ENCODE results near the gene HMGCL.
"Not testable (repeated sequence)": the region's sequence is repeated elsewhere in the genome, so short reads cannot be mapped to it uniquely, and the experiment has no call there.

Gene HMGCL

DNA sequence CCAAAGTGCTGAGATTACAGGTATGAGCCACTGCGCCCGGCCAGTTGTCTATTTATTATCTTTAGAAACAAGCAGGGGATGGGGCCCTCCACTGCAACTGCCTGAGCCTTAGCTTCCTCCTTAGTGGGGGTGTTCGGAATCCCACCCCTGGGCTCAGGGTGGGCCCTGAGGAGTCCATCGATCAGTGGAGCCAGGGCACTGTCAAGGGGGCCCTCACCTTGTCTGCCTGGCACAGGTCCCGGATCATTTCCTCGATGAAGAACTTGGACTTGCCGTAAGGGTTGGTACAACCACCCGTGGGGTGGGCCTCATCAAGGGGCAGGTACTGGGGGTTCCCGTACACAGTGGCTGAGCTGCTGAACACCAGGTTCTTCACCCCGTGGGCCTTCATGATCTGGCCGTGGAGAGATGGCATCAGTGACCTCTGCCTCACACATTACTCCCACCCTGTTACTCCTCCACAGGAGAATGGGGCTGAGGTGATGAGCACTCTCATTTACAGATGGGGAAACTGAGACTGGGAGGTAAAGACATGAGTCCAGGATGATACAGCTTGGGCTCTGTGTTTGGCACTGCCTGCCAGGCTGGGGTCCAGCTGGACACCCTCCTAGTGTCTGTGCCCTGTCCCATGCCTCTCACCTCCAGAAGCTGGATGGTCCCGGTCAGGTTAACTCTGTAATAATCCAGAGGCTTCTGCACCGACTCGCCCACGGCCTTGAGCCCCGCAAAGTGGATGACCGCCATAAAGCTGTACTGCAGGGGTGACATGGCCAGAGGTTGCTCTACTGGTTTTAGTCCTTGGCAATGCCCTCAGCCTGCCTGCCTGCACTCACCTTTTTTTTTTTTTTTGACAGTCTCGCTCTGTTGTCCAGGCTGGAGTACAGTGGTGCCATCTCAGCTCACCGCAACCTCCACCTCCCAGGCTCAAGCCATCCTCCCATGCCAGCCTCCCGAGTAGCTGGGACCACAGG, 27.5 kb downstream of the HMGCL start:
- no peak for DNase-seq

DNA sequence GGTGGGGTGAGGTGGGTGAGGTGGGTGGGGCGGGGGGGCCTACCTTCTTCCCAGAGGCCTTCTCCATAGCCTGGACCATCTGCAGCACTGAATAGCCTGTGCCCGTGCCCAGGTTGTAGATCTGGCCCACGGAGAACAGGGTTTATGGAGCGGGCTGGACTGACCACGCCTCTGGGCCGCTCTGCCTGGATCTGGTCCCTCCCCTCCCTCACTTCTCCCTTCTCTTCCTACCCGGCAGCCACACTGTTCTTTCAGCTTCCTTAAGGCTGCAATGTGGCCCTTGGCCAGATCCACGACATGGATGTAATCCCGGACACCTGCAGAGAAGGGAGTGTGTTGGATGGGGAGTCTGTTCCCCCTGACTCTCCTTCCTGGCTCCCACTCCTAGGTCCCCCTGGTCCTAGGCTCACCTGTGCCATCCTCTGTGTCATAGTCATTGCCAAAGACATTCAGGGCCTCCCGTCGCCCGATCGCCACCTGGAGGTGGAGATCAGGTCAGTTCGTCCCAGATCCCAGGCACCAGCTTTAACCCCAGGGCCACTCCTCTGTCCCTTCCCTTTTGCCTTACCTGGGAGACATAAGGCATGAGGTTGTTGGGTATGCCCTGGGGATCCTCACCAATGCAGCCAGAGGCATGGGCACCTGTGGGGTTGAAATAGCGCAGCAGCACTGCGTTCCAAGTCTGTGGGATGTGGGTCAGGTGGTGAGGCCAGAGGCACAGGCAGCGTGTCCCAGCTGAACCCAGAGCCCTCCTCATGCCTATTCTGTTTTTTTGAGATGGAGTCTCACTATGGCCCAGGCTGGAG, 28.6 kb downstream of the HMGCL start:
- DNase-seq: no peak

DNA sequence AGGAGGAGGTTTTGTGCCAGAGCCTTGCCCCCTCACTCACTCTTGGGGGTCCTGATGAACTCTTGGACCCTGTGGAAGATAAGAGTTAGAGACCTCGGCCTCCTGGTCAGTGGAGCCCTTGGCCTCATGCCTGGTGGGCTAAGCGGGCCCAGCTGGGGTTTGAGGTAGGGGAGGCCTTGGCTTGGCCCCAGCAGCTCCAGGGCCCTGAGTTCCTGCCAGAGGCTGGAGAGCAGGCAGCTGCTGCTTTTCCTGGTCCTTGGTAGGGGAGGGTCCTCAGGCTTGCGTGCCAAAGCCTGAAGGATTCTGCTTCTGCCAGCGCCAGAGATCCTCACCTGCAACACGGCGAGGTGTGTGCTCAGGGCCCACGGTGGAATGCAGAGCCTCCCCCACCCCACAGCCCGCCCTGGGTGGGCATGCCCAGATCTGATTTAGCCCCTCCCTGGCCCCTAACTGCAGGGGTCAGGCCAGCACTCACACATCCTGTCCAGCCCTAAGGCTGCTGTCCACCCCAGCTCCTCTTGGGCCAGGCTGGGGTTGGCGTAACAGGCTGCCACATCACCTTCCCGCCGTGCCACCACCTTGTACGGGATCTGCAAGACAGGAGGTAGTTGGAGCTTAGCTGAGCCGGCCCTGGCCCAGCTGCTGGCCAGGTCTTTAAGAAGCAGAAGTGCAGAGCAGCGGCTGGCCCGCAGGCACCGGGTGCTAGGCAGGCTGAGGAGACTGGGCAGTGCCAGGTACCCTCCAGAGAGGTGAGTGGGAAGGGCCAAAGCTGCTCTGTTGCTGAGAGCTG, 29.4 kb downstream of the HMGCL start:
- no peak for DNase-seq

- not testable (repeated sequence) for DNase-seq
Measured at GRCh38 chr1:23794732-23795182, 30.5 kb downstream of the HMGCL start.

- DNase-seq: no peak
Measured at GRCh38 chr1:23793861-23794731, 31.1 kb downstream of the HMGCL start.

DNA sequence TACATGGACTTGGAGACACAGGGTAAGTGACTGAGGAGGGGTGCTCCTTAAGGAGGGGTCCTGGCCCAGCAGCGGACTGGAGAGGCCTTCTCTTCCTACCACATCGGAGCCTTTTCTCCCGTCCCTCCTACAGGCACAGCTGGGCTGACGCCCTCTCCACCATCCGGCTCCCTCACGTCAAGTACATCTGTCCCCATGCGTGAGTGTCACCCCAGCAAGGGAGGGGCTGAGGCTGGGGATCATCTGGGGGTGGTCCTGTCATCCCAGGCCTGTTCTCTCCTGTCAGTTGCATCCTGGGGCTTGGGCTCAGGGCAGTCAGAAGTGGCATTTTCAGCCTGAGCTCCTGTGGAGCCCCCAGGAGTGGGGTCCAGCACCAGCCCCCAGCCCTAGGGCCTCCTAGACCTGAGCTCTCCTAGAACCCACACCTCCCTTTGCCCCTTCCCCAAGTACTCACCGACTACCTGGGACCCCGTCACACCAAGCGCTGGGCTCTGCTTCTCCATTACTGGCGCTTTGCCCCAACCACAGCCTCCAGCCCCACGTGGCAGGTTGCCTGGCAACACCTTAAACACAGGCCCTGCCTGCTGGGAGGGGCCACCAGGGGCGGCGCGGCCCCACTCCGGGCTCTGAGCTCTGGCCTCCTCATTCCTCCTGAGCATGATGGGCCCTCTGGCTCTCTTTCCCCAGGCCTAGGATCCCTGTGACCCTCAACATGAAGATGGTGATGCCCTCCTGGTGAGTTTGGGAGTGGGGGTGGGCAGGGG, 32.0 kb downstream of the HMGCL start:
- DNase-seq: no peak

DNA sequence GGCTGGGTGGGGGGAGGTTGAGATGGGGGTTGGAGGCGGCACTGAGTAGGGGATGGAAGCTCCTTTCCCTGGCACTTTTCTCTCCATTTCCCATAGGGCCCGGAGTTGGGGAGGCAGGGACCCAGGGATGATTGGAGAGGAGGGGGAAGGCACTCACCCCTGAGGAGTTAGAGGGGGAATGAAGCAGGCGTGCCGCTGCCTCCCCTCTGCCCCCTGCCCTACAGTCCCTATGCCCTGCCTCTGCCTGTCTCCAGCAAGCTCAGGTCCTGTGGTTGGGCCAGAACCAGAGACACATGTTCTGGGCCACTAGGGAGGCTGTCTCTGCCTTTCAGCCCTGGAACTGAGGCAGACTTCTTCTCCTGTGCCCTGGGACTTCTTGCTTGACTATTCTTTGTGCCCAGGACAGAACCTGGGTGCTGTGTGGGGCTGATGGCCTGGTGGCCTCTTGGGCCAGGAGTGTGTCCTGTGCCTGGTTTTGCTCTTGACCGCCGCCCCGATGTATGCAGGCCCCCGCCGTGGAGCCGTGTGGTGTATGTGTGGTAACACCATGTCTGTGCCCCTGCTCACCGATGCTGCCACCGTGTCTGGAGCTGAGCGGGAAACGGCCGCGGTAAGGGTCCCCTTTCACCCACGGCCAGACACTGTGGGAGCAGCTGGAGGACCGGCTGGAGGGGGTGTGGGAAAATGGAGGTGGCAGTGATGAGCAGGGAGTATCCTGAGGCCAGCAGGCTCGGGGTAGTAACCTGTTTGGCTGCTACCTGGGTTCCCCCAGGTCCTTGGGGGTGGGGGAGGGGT, 32.9 kb downstream of the HMGCL start:
- no peak for DNase-seq

DNA sequence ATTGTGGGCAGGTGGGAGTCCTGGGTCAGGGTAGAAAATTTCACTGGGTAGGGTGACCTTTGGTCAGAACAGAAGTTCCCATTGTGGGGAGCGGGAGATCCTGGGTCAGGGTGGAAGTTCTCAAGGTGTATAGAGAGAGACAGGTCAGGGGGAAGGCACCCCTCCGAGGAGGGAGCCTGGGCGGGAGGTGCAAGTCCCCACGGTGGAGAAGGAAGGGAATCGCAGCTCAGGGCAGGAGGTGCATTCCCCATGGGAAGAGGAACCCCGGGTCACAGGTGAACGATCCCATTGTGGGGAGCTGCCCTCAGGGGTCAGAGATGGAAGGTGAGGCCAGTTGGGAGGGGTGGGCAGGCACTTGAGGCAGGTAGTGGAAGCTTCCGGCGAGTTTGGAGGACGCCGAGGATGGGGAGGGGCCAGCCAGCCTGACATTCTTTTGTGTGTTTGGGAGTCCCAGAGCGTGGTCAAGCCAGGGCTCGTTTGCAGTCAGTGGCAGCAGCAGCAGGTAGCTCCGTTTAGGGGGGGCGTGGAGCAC, 33.6 kb downstream of the HMGCL start:
- DNase-seq: no peak

GRCh38 chr1:23790696-23791515, 34.3 kb downstream of the HMGCL start, which contains the start of gene LYPLA2:
LYPLA2 (plus strand) TSS chr1:23791145; CDS start chr1:23792683, 1,538 bp downstream.
- peak; percentile 26 for DNase-seq

GRCh38 chr1:23788695-23789094, 36.5 kb downstream of the HMGCL start:
- no peak for DNase-seq

GRCh38 chr1:23787701-23788100, 37.5 kb downstream of the HMGCL start:
- no peak for DNase-seq

- no peak for DNase-seq
Measured at GRCh38 chr1:23784846-23785245, 40.4 kb downstream of the HMGCL start.

GRCh38 chr1:23783141-23783540, 42.1 kb downstream of the HMGCL start:
- not testable (repeated sequence) for DNase-seq

GRCh38 chr1:23779826-23780371, 45.3 kb downstream of the HMGCL start:
- DNase-seq: no peak

DNA sequence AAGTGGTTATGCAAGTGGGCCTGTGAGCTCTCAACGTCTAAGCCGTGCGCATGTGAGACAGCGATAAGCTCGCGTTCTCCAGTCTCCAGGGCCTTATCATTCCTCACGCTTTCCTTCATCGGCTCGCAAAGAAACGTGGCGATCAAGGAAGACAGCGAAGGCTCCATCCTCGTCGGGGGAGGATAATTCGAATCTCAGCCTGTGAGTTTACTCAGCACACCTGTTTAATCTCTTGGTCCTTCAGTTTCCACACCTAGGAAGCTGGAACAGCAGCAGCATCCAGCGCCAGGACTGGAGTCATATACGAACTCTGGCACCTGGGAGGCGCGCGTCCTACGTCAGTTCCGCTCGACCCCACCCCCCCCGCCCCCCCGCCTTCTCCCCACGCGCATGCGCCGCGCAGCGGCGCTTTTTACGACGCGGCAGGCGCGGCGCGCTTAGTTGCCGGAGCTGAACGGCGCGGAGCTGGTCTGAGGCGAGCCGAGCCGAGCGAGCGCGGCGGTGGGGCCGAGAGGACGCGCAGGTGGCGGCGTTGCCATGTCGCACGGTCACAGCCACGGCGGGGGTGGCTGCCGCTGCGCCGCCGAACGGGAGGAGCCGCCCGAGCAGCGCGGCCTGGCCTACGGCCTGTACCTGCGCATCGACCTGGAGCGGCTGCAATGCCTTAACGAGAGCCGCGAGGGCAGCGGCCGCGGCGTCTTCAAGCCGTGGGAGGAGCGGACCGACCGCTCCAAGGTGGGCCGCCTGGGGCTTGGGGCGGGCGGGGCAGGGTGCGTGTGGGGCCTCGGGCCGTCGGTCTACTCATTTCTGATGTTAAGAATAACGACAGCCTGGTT, 47.0 kb downstream of the HMGCL start, which contains the start of gene PITHD1:
Gene PITHD1 (plus strand): TSS at position 440 of the 836 bp plus-strand sequence. CDS start 98 bp downstream, at position 538.
- peak; percentile 26 for DNase-seq

DNA sequence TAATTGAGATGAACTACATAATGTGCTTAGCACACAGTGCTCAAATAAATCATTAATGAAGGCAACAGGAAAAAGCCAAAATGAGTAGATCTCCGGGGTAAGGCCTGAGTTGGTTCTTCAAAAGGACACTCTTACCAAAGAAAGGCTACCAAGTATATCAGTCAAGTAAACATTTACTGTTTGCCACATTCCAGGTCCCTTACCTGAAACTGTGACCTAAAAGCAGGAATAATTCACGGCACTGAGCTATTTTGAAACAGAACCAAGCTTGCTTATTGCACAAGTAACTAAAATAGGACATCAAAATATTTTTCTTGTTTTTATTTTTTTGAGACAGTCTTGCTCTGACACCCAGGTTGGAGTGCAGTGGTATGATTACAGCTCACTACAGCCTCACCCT, 49.0 kb downstream of the HMGCL start:
- DNase-seq: no peak

- no peak for DNase-seq
Measured at GRCh38 chr1:23774174-23774880, 50.9 kb downstream of the HMGCL start.
